ENCODE measurements around the gene DENND1A. TPM values are rescaled to one million over a fixed set of nuclear protein-coding genes. Genes with fewer than 3 reads are reported as not detected.

DENND1A gene
- total and polyA plus RNA-seq, 12 donors: 7.3 to 36.7 (median 19.6) TPM

GRCh38 chr9:123669346-123669745, 260.6 kb downstream of the DENND1A start:
- no peak for DNase-seq
- Histone ChIP-seq H3K36me3 (replicated peaks in 1 of 2) (no peaks in the 10 kb centered on the region), H3K27me3 (no peaks in the 10 kb centered on the region), H3K4me1 (replicated peaks in 1 of 2) (no peaks in the 10 kb centered on the region), H3K4me3 (no peak overlapping the region), H3K27ac (no peak overlapping the region), H3K9me3 (replicated peaks in 1 of 3) (peaks cover 0 to 8% (median 0%) of the 10 kb centered on the region in 3 donors)
- WGBS, 4 donors: 86 to 97% (median 93%) methylated on average over 3 of the region's 3 CpGs
- intact Hi-C loops (cut with DNase I): no loop called here
- TF ChIP-seq, protein P1, sequence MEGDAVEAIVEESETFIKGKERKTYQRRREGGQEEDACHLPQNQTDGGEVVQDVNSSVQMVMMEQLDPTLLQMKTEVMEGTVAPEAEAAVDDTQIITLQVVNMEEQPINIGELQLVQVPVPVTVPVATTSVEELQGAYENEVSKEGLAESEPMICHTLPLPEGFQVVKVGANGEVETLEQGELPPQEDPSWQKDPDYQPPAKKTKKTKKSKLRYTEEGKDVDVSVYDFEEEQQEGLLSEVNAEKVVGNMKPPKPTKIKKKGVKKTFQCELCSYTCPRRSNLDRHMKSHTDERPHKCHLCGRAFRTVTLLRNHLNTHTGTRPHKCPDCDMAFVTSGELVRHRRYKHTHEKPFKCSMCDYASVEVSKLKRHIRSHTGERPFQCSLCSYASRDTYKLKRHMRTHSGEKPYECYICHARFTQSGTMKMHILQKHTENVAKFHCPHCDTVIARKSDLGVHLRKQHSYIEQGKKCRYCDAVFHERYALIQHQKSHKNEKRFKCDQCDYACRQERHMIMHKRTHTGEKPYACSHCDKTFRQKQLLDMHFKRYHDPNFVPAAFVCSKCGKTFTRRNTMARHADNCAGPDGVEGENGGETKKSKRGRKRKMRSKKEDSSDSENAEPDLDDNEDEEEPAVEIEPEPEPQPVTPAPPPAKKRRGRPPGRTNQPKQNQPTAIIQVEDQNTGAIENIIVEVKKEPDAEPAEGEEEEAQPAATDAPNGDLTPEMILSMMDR (IDR thresholded peaks at IDR 0.05): no peak
- no peak for TF ChIP-seq POLR2A (IDR thresholded peaks at IDR 0.05)

- H3K9me3 ChIP-seq (replicated peaks in 1 of 3): peaks cover 0 to 17% (median 3%) of the 10 kb centered on the region in 3 donors
- TF ChIP-seq, protein P1 (IDR thresholded peaks at IDR 0.05): no peak
- TF ChIP-seq POLR2A (IDR thresholded peaks at IDR 0.05): no peak
Measured at GRCh38 chr9:123663529-123663928, 266.4 kb downstream of the DENND1A start.

GRCh38 chr9:123662057-123662776, 267.7 kb downstream of the DENND1A start:
- 88 to 97% (median 92%) methylated on average over 8 of the region's 8 CpGs for WGBS, 4 donors
- Histone ChIP-seq H3K9me3 (replicated peaks in 1 of 3) (peaks cover 0 to 17% (median 3%) of the 10 kb centered on the region in 3 donors), H3K27ac (no peak overlapping the region), H3K4me3 (no peak overlapping the region), H3K27me3 (no peaks in the 10 kb centered on the region), H3K36me3 (replicated peaks in 1 of 2) (no peaks in the 10 kb centered on the region), H3K4me1 (replicated peaks in 1 of 2) (no peaks in the 10 kb centered on the region)
- intact Hi-C loops (cut with DNase I): no loop called here
- no peak for DNase-seq
- TF ChIP-seq POLR2A (IDR thresholded peaks at IDR 0.05): no peak
- TF ChIP-seq, protein P1 (IDR thresholded peaks at IDR 0.05): no peak

More at GRCh38 chr9:123663529-123663928, 266.4 kb downstream of the DENND1A start:
- 96 to 100% (median 97%) methylated on average over 1 of the region's 1 CpG for WGBS, 4 donors
- Histone ChIP-seq H3K36me3 (replicated peaks in 1 of 2) (no peaks in the 10 kb centered on the region), H3K4me3 (no peak overlapping the region), H3K27me3 (no peaks in the 10 kb centered on the region), H3K27ac (no peak overlapping the region), H3K4me1 (replicated peaks in 1 of 2) (no peaks in the 10 kb centered on the region)
- no peak for DNase-seq
- intact Hi-C loops (cut with DNase I): no loop called here

GRCh38 chr9:123660691-123661466, 269.0 kb downstream of the DENND1A start:
- Histone ChIP-seq H3K9me3 (replicated peaks in 1 of 3) (peaks cover 0 to 17% (median 3%) of the 10 kb centered on the region in 3 donors), H3K4me3 (no peak overlapping the region), H3K27me3 (no peaks in the 10 kb centered on the region), H3K36me3 (replicated peaks in 1 of 2) (no peaks in the 10 kb centered on the region), H3K27ac (no peak overlapping the region), H3K4me1 (replicated peaks in 1 of 2) (no peaks in the 10 kb centered on the region)
- TF ChIP-seq, protein P1 (IDR thresholded peaks at IDR 0.05): no peak
- no peak for TF ChIP-seq POLR2A (IDR thresholded peaks at IDR 0.05)
- no peak for DNase-seq
- 89 to 94% (median 92%) methylated on average over 9 of the region's 9 CpGs for WGBS, 4 donors
- intact Hi-C loops (cut with DNase I): no loop called here

Measured in adrenal gland (tissue), 12 donors.